Liver (tissue), 3 donors: ENCODE measurements around the gene CUL3.

Experiments used
- HNF4A ChIP-seq, 2 donors: conservative IDR thresholded peaks; 2 replicates each; pipeline ENCODE4 v1.6.1; 2016; ENCODE audit warnings: antibody characterized with exemption in 2 of 2, mild to moderate bottlenecking in 2 of 2
- HNF4G ChIP-seq: IDR thresholded peaks from 2 replicates; pipeline ENCODE4 v1.6.1; 2016; ENCODE audit warnings: antibody characterized with exemption
- RAD21 ChIP-seq, 2 donors: IDR thresholded peaks; 2 replicates each; pipeline ENCODE4 v1.6.1; 2016; ENCODE audit warnings: antibody characterized with exemption in 2 of 2, mild to moderate bottlenecking in 2 of 2
- RXRA ChIP-seq, 2 donors: IDR thresholded peaks; 2 replicates each; pipeline ENCODE4 v1.6.1; 2017 to 2018; ENCODE audit warnings: antibody characterized with exemption in 2 of 2, mild to moderate bottlenecking in 1 of 2
- SP1 ChIP-seq: IDR thresholded peaks from 2 replicates; pipeline ENCODE4 v1.6.1; 2018; ENCODE audit warnings: antibody characterized with exemption, mild to moderate bottlenecking
- TAF1 ChIP-seq: conservative IDR thresholded peaks from 2 replicates; pipeline ENCODE4 v1.6.1; 2016; ENCODE audit warnings: antibody characterized with exemption, mild to moderate bottlenecking
- TF ChIP-seq, protein P1 (sequence below): fragments of 150-350 bp; IDR thresholded peaks from 2 replicates; pipeline ENCODE4 v1.5.1; 2017; ENCODE audit warnings: improper control_type of control experiment, low read depth, low read length; ENCODE audit not compliant: missing input control
- donor health status: healthy.
- donor health status: healthy.

DNA sequence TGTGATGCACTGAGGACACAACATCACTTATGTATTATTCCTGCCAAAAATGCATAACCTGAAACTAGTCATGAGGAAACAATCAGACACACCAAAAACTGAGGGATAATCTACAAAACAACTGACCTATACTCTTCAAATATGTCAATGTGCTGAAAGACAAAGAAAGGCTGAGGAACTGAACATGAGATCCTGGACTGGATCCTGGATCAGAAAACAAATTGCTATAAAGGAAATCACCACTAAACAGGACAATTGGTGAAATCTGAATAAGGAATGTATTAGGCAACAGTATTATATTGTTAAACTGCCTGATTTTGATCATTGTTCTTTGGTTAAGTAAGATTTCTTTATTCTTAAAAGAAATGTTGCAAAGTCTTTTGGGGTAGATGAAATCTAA, 28.8 kb downstream of the CUL3 start:
- TF ChIP-seq HNF4G: no peak
- no peak for TF ChIP-seq RXRA (IDR thresholded peaks at IDR 0.05)
- TF ChIP-seq TAF1: no peak
- TF ChIP-seq HNF4A (conservative IDR thresholded peaks at IDR 0.05): no peak
- TF ChIP-seq RAD21 (IDR thresholded peaks at IDR 0.05): no peak
- no peak for TF ChIP-seq SP1
- TF ChIP-seq, protein P1, sequence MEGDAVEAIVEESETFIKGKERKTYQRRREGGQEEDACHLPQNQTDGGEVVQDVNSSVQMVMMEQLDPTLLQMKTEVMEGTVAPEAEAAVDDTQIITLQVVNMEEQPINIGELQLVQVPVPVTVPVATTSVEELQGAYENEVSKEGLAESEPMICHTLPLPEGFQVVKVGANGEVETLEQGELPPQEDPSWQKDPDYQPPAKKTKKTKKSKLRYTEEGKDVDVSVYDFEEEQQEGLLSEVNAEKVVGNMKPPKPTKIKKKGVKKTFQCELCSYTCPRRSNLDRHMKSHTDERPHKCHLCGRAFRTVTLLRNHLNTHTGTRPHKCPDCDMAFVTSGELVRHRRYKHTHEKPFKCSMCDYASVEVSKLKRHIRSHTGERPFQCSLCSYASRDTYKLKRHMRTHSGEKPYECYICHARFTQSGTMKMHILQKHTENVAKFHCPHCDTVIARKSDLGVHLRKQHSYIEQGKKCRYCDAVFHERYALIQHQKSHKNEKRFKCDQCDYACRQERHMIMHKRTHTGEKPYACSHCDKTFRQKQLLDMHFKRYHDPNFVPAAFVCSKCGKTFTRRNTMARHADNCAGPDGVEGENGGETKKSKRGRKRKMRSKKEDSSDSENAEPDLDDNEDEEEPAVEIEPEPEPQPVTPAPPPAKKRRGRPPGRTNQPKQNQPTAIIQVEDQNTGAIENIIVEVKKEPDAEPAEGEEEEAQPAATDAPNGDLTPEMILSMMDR: no peak
